H9 (cell line): ENCODE data around the gene LPCAT2. TPM values are rescaled to one million over a fixed set of nuclear protein-coding genes. Genes with fewer than 3 reads are reported as not detected.

Experiments used
- DNase-seq: peaks from one replicate; pipeline ENCODE4 v3.0.0-alpha.2; 2017
- H2AFZ ChIP-seq: one replicate; pipeline ENCODE4 v1.6.1; 2013; ENCODE audit warnings: mild to moderate bottlenecking, low read length, control low read depth, moderate library complexity
- H2AK5ac ChIP-seq: 2 replicates; pipeline ENCODE4 v1.6.1; 2013; ENCODE audit warnings: low read length, control low read depth, mixed read lengths; ENCODE audit not compliant: insufficient read length
- H2BK120ac ChIP-seq: one replicate; pipeline ENCODE4 v1.6.1; 2013; ENCODE audit warnings: low read depth, mild to moderate bottlenecking, low read length, control low read depth, inconsistent platforms; ENCODE audit not compliant: poor library complexity, severe bottlenecking
- H2BK12ac ChIP-seq: 2 replicates; pipeline ENCODE4 v1.6.1; 2013; ENCODE audit warnings: low read length, control low read depth, mixed read lengths, low read depth; ENCODE audit not compliant: insufficient read length
- H2BK15ac ChIP-seq: 2 replicates; pipeline ENCODE4 v1.6.1; 2013; ENCODE audit warnings: low read depth, low read length, control low read depth
- H2BK20ac ChIP-seq: one replicate; pipeline ENCODE4 v1.6.1; 2013; ENCODE audit warnings: low read depth, mild to moderate bottlenecking, low read length, control low read depth, inconsistent platforms; ENCODE audit not compliant: poor library complexity, severe bottlenecking
- H2BK5ac ChIP-seq: 2 replicates; pipeline ENCODE4 v1.6.1; 2013; ENCODE audit warnings: low read length, control low read depth, mixed read lengths; ENCODE audit not compliant: insufficient read length
- H3K14ac ChIP-seq: 2 replicates; pipeline ENCODE4 v1.6.1; 2013; ENCODE audit warnings: low read length, control low read depth; ENCODE audit not compliant: insufficient read depth
- H3K18ac ChIP-seq: 2 replicates; pipeline ENCODE4 v1.6.1; 2013; ENCODE audit warnings: low read depth, mild to moderate bottlenecking, mixed read lengths, low read length, control low read depth; ENCODE audit not compliant: insufficient read length
- H3K23ac ChIP-seq: 2 replicates; pipeline ENCODE4 v1.6.1; 2013; ENCODE audit warnings: low read length, control low read depth, mixed read lengths, low read depth; ENCODE audit not compliant: insufficient read length
- H3K23me2 ChIP-seq: 2 replicates; pipeline ENCODE4 v1.6.1; 2013; ENCODE audit warnings: low read depth, mild to moderate bottlenecking, mixed read lengths, low read length, control low read depth; ENCODE audit not compliant: insufficient read length, poor library complexity, severe bottlenecking
- H3K27ac ChIP-seq: 2 replicates; pipeline ENCODE4 v1.5.1; 2013; ENCODE audit warnings: low read length, control low read depth, mixed read lengths, low read depth; ENCODE audit not compliant: insufficient read length
- H3K27me3 ChIP-seq: 2 replicates; pipeline ENCODE4 v1.6.1; 2013; ENCODE audit warnings: low read length, control low read depth, inconsistent platforms; ENCODE audit not compliant: insufficient read depth
- H3K4ac ChIP-seq: 2 replicates; pipeline ENCODE4 v1.6.1; 2013; ENCODE audit warnings: low read depth, mild to moderate bottlenecking, control low read depth, inconsistent platforms, low read length, moderate library complexity
- H3K4me1 ChIP-seq: 2 replicates; pipeline ENCODE4 v1.6.1; 2013; ENCODE audit warnings: low read length, control low read depth, inconsistent platforms; ENCODE audit not compliant: insufficient read depth
- H3K4me2 ChIP-seq: 2 replicates; pipeline ENCODE4 v1.6.1; 2013; ENCODE audit warnings: low read length, control low read depth, mixed read lengths; ENCODE audit not compliant: insufficient read length, insufficient read depth
- H3K56ac ChIP-seq: 2 replicates; pipeline ENCODE4 v1.6.1; 2013; ENCODE audit warnings: low read depth, mild to moderate bottlenecking, mixed read lengths, low read length, control low read depth; ENCODE audit not compliant: insufficient read length
- H3K79me1 ChIP-seq: 2 replicates; pipeline ENCODE4 v1.6.1; 2013; ENCODE audit warnings: low read depth, mild to moderate bottlenecking, moderate library complexity, low read length, control low read depth, inconsistent platforms; ENCODE audit not compliant: insufficient read depth, poor library complexity, severe bottlenecking
- H3K79me2 ChIP-seq: 2 replicates; pipeline ENCODE4 v1.6.1; 2013; ENCODE audit warnings: low read length, control low read depth, inconsistent platforms; ENCODE audit not compliant: insufficient read depth
- H3K9ac ChIP-seq: 2 replicates; pipeline ENCODE4 v1.6.1; 2013; ENCODE audit warnings: low read length, control low read depth, mixed read lengths; ENCODE audit not compliant: insufficient read length; ENCODE audit errors: extremely low read depth
- H3K9me3 ChIP-seq: one replicate; pipeline ENCODE4 v1.6.1; 2013; ENCODE audit warnings: low read depth, low read length, inconsistent platforms; ENCODE audit not compliant: control insufficient read depth
- H3T11ph ChIP-seq: one replicate; pipeline ENCODE4 v1.6.1; 2013; ENCODE audit warnings: mild to moderate bottlenecking, low read length, control low read depth, inconsistent platforms
- H4K20me1 ChIP-seq: one replicate; pipeline ENCODE4 v1.6.1; 2013; ENCODE audit not compliant: control insufficient read depth, insufficient read length, insufficient read depth
- H4K5ac ChIP-seq: 2 replicates; pipeline ENCODE4 v1.6.1; 2013; ENCODE audit warnings: low read depth, mild to moderate bottlenecking, mixed read lengths, low read length, control low read depth; ENCODE audit not compliant: insufficient read length
- H4K8ac ChIP-seq: replicated peaks from 2 replicates; pipeline ENCODE4 v1.6.1; 2013; ENCODE audit warnings: low read length, control low read depth, mixed read lengths, low read depth; ENCODE audit not compliant: insufficient read length
- H4K91ac ChIP-seq: 2 replicates; pipeline ENCODE4 v1.6.1; 2013; ENCODE audit warnings: low read depth, mild to moderate bottlenecking, moderate library complexity, mixed read lengths, low read length, control low read depth; ENCODE audit not compliant: insufficient read length
- H3K27ac Mint-ChIP-seq, 3 experiments: 2 replicates in 2 of 3; 3 replicates in 1 of 3; pipeline ENCODE4 v1.8.0; 2020 to 2021; ENCODE audit warnings: mixed read lengths in 3 of 3, mild to moderate bottlenecking in 1 of 3, moderate library complexity in 1 of 3
- H3K27me3 Mint-ChIP-seq: 2 replicates; pipeline ENCODE4 v1.8.0; 2021; ENCODE audit warnings: low read depth, mild to moderate bottlenecking, moderate library complexity, mixed read lengths
- H3K36me3 Mint-ChIP-seq, 3 experiments: 2 replicates in 2 of 3; 3 replicates in 1 of 3; pipeline ENCODE4 v1.8.0; 2020 to 2021; ENCODE audit warnings: low read depth in 3 of 3, mixed read lengths in 3 of 3; ENCODE audit not compliant: insufficient read depth in 1 of 3
- H3K4me1 Mint-ChIP-seq, 2 experiments: 2 replicates each; pipeline ENCODE4 v1.8.0; 2020; ENCODE audit warnings: mixed read lengths in 2 of 2
- H3K4me3 Mint-ChIP-seq, 2 experiments: 2 replicates in 1 of 2; 3 replicates in 1 of 2; pipeline ENCODE4 v1.8.0; 2020 to 2021; ENCODE audit warnings: mild to moderate bottlenecking in 2 of 2, mixed read lengths in 2 of 2, moderate library complexity in 1 of 2
- H3K9me3 Mint-ChIP-seq, 2 experiments: 2 replicates in 1 of 2; 3 replicates in 1 of 2; pipeline ENCODE4 v1.8.0; 2020; ENCODE audit warnings: mild to moderate bottlenecking in 2 of 2, mixed read lengths in 2 of 2, moderate library complexity in 1 of 2
- CTCF ChIP-seq: fragments of 200-600 bp; sonication (generic); conservative IDR thresholded peaks from 3 replicates; pipeline ENCODE4 v1.8.0; 2021; ENCODE audit warnings: antibody characterized with exemption, mild to moderate bottlenecking
- WGBS: extraction: QIAGEN DNeasy Blood & Tissue Kit; methylation state at CpG from one replicate; pipeline ENCODE4 v1.1.7; 2013; ENCODE audit warnings: missing lambda C conversion rate, low lambda C conversion rate, mixed read lengths; ENCODE audit not compliant: insufficient read length; ENCODE audit errors: extremely low coverage; 5-methylcytosine and 5-hydroxymethylcytosine counted together
- total RNA-seq: library from RNA; stranded (reverse); gene quantifications from 2 replicates; pipeline ENCODE4 v1.2.1, GENCODE V29; 2021

Gene LPCAT2
- total RNA-seq, 1 experiment from 2014 or later = 2.8 TPM

- Histone ChIP-seq H3K4me2 (no peak overlapping the region), H4K91ac (no peak overlapping the region), H3K23me2 (no peaks in the 10 kb centered on the region), H3K27ac (no peak overlapping the region), H3K4ac (no peak overlapping the region), H2BK5ac (no peak overlapping the region), H4K8ac (no peak overlapping the region), H2BK12ac (no peak overlapping the region), H4K20me1 (no peaks in the 10 kb centered on the region), H3K9ac (no peak overlapping the region), H3K4me1 (no peaks in the 10 kb centered on the region), H4K5ac (no peak overlapping the region), H2AFZ (no peak overlapping the region), H2BK20ac (no peak overlapping the region), H3K18ac (no peak overlapping the region), H3K79me1 (no peaks in the 10 kb centered on the region), H2BK15ac (no peak overlapping the region), H3T11ph (no peak overlapping the region), H2BK120ac (no peak overlapping the region), H3K9me3 (no peaks in the 10 kb centered on the region), H3K14ac (no peak overlapping the region), H2AK5ac (no peak overlapping the region), H3K27me3 (no peaks in the 10 kb centered on the region), H3K56ac (no peak overlapping the region), H3K23ac (no peak overlapping the region), H3K79me2 (no peaks in the 10 kb centered on the region)
- no peaks in the 10 kb centered on the region for H3K9me3 Mint-ChIP-seq
- H3K27me3 Mint-ChIP-seq = no peaks in the 10 kb centered on the region
- DNase-seq = no peak
- H3K4me3 Mint-ChIP-seq = no peak overlapping the region
- H3K36me3 Mint-ChIP-seq = peaks cover 0 to 2% (median 0%) of the 10 kb centered on the region in 3 experiments; a peak in 3 of 7 replicates
- H3K4me1 Mint-ChIP-seq = no peaks in the 10 kb centered on the region
- WGBS = no CpG with 5 or more reads among the region's 1 CpG
- TF ChIP-seq CTCF = no peak
- H3K27ac Mint-ChIP-seq = no peak overlapping the region
These were observed 21.5 kb downstream of the LPCAT2 start for GRCh38 chr16:55530316-55530856.
